NCI-H187 treated with DMSO at 0.1 percent for 48 hours (cell line): Measurements from ENCODE around the gene ZNF747.

Experiments used
- DNase-seq: peaks from one replicate; lab custom pipeline; 2025; lab: John Stamatoyannopoulos, UW

The ZNF747 gene

GRCh38 chr16:30515275-30515674, 19.4 kb downstream of the ZNF747 start:
- no peak for DNase-seq

- no peak for DNase-seq
These were observed 23.1 kb downstream of the ZNF747 start for GRCh38 chr16:30511509-30511908.

DNA sequence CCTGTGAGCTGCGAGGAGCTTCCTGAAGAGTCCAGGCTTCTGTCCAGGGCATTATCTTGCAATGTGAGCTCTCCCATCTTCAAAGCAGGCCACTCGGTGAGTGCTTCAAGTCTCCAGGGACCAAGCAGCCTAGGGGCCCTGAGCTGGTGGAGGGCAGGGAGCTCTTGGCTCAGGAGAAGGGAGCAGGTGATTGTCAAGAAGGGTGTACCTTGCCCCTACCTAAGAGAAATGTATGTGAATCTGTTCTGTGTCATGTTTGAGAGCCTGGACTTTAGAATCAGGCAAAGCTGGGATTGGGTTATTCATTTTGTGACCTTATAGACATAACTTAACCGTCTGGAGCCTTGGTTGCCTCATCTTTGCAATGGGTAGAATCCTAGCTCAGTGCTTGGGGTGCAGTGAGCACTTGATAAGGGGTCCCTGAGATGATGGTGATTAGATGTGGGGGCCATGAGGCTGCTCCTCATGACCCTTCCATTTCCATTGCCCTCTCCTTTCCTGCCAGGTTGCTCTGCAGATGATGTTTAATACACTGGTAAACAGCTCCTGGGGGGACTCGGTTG, 24.2 kb downstream of the ZNF747 start:
- DNase-seq = no peak

DNA sequence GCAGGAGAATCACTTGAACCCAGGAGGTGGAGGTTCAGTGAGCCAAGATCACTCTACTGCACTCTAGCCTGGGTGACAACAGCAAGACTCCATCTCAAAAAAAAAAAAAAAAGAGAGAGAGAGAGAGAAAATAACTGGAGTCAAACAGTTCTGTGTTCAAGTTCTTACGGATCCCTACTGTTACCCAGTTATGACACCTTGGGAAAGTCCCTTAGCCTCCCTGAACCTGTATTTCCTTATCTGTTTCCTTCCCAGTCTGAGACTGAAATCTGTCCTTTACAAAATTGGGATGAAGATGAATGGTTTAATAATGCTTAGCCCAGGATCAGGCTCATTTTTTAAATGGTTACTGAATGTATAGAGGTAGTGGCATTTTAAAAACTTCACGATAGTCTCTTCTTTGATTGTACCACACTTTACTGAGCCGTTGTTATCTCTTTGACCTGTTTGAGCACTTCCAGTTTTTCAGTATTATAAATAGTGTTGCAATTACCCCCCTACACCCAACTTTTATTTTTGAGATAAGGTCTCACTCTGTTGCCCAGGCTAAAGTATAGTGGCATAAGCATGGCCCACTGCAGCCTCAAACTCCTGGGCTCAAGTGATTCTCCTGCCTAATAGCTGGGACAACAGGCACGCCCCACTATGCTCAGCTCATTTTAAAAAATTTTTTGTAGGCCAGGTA, 25.4 kb downstream of the ZNF747 start:
- no peak for DNase-seq

GRCh38 chr16:30503403-30504296, 31.0 kb downstream of the ZNF747 start:
- no peak for DNase-seq

- DNase-seq = no peak
These were observed 35.4 kb downstream of the ZNF747 start for GRCh38 chr16:30499284-30499683.

DNA sequence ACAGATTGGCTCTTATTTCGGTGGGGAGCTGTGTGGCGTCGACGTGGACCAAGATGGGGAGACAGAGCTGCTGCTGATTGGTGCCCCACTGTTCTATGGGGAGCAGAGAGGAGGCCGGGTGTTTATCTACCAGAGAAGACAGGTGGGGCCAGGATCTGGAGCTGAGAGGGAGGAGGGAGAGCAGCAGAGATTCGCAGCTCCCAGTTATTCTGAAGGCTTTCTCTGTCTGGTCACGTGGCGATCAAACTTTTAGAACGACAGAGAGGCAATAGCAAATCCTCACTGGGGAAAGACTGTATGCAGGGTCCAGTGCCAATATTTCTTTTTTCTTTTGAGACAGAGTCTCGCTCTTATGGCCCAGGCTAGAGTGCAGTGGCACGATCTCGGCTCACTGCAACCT, 39.9 kb downstream of the ZNF747 start:
- DNase-seq = no peak

- no peak for DNase-seq
These were observed 40.6 kb downstream of the ZNF747 start for GRCh38 chr16:30493941-30494488.

GRCh38 chr16:30491744-30492308, 42.8 kb downstream of the ZNF747 start:
- no peak for DNase-seq

DNA sequence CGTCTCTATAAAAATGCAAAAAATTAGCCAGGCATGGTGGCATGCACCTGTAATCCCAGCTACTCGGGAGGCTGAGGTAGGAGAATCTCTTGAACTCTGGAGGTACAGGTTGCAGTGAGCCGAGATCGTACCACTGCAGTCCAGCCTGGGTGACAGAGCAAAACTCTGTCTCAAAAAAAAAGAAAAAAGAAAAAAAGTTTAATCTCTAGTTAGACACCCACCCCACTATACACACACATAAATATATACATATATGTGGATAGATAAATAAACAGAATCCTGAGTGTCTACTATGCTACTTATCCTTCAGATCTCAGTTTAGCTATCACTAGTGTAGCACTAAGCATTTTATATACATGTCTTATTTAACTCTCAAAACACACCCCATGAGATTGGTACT, 43.4 kb downstream of the ZNF747 start:
- DNase-seq = no peak

- DNase-seq = no peak
These were observed 44.4 kb downstream of the ZNF747 start for GRCh38 chr16:30490210-30490609.

GRCh38 chr16:30488764-30489605, 45.7 kb downstream of the ZNF747 start:
- DNase-seq = no peak

DNA sequence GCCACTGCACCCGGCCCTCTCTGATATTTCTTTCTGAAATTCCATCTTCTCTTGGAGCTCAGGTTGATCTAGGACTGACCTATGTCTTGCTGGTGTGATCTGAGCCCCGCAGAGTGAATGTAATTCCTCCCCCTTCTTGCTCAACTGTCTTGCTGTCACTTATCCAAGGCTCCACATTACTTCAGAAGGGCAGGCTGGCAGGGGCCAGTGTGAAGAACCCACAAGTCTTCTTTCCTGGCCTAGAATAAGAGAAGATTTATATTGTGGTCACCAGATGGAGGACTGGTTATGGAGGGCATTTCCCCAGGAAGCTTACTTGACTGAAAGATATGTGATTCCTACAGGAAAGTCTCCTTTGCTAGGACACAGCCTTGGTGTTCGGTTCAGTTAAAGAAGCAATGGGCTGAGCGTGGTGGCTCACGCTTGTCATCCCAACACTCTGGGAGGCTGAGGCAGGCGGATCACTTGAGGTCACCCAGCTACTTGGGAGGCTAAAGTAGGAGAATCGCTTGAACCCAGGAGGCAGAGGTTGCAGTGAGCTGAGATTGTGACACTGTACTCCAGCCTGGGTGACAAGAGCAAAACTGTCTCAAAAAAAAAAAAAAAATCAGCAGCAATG, 48.7 kb downstream of the ZNF747 start:
- DNase-seq = no peak

DNA sequence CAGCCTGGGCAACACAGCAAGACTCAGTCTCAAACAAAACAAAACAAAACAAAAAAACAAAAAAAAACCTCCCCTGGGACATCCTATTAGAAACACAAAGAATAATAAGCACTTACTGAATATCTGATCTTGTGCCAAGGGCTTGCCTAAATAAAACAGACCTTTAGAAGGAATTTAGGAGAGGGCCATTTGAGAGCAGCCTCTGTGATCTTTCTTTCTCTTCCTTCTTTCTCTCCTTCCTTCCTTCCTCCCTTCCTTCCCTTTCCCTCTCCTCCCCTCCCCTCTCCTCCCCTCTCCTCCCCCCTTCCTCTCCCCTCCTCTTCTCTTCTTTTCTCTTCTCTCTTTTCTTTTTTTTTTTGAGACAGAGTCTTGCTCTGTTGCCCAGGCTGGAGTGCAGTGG, 49.8 kb downstream of the ZNF747 start:
- no peak for DNase-seq

- no peak for DNase-seq
These were observed 52.3 kb downstream of the ZNF747 start for GRCh38 chr16:30482366-30482765.

DNA sequence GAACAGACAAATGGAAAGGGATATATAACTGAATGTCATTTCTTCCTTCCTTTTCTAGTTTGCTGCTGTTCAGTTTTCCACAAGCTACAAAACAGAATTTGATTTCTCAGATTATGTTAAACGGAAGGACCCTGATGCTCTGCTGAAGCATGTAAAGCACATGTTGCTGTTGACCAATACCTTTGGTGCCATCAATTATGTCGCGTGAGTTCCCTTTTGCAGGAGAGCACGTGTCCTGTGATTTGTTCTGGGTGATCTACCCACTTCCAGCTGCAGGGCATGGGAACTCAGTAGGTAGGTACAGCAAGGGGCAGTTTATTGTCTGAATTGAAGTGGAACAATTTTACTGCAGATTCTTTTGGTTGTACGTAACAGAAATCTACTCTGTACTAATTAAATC, 53.3 kb downstream of the ZNF747 start:
- DNase-seq = no peak
